GM20431 (cell line): ENCODE data around the gene TECPR2.
"Not testable (repeated sequence)": the region's sequence is repeated elsewhere in the genome, so short reads cannot be mapped to it uniquely, and the experiment has no call there.

ENCODE experiments used
- in situ Hi-C: fragments of 300-500 bp; cut with MseI, MboI; formaldehyde crosslinking; loops from one replicate; pipeline ENCODE4 v1.15.0; 2020; ENCODE audit warnings: low sequenced_read_pairs; ENCODE audit not compliant: unreplicated experiment

TECPR2 gene

DNA sequence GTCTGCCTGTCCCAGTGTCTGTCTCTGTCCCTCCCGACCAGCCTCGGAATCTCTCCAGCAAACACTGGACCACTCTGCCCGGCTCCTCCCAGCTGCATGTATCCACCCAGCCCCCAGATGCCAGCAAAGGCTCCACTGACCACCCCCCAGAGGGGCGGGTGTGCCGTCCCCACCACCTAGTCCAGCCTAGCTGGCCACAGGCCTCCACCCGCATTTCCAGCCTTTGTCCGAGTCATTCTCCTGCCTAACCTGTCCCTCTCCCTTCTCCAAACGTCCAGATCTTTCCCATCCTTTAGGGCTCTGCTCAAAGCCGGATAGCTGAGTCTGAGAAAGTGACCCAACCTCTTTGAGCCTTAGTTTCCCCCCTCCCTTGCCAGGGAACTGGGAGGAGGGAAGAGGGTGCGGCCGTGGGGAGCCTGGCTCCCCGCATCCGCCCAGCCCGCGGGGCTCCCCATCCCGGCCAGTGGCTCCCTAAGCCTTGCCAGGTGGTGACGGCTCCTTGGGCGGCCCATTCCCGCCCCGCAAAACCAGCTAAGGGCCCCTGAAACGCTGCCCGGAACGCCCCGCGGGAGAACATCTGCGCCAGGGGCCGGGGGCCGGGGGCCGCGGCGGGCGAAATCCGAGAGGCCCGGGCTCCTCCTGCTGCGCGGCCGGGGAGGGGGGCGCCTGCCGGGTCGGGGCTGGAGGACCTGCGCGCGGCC lies 181.5 kb downstream of the TECPR2 start:
- in situ Hi-C loops: no loop called here

- in situ Hi-C loops: no loop called here
Observed at GRCh38 chr14:102544747-102545460, 182.2 kb downstream of the TECPR2 start.

DNA sequence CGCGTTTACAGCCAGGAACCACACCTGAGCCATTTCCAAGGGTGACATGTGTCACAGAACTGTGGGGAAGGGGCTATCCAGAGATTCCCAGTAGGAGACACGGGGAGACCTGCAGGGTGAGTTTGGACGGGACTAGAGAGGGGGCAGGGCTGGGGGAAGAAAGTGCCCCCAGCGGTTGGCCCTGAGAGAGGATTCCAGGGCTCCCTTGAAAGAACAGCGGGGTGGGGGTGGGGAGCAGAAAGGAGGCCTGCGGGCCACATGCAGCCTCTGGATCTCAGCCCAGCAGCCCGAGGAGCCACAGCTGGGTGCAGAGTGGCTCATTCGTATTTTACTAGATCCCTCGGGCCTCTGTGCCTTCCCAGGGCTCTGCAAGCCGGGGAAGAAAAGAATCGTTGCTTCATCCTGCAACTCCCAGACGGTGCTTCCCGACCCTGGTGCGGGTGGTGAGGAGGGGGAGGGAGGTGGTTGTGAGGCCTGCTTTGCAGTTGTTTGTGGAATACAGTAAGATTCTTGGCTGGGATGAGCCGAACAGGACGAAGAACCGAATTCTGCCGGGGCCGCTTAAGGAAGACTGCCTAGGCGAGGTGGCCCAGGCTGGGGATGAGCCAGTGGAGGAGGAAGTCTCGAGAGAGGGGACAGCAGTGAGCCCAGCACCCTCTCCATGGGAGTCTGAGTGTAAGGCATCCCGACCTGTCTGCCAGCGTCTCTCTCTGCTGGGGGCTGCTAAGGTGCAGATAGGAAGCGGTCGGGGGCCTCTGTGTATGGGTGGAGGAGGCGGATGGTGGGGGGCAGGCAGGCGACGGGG lies 182.9 kb downstream of the TECPR2 start:
- in situ Hi-C loops: no loop called here

DNA sequence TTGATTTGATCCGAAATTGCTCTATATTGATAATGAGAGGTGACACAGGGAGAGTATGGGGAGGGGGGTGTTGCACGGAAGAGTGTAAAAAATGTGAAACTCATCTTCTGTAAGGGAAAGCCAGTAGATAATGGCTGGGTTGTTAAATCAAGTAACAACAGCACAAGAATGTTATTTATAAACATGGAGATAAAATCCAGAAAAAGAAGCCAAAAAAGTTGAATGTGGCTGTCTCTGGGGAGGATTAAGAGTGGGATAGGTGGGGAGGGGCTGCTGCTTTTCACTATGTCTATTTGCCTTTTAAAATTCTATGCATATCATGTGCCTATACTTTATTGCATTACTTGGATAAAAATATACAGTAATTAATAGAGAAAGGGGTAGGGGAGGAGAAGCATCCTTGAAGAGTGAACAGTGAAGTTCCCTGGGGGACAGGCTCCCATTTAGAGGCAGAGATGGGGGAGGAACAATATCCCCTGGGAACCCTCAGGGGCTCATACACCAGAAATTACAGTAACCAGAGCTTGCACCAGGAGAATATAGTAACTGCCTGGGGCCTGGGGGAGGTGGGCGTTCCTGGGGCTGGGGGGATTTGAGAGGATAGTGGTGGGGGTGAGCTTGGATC lies 186.0 kb downstream of the TECPR2 start:
- in situ Hi-C loops: no loop called here

DNA sequence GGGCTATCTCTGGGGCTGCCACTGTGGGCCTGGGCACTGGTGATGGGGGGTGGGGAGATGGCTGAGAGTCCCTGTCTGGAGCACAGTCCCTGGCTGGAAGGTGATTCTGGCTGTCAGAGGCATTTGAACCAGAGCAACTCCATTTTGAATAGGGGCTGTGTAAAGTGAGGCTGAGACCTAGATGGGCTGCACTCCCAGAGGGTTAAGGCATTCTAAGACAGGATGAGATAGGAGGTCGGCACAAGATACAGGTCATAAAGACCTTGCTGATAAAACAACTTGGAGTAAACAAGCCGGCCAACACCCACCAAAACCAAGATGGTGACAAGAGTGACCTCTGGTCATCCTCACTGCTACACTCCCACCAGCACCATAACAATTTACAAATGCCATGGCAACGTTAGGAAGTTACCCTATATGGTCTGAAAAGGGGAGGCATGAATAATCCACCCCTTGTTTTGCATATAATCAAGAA lies 188.2 kb downstream of the TECPR2 start:
- in situ Hi-C loops: not testable (repeated sequence)
